NCI-H748 (cell line): ENCODE results near the gene ERAP2.
A peak's percentile ranks its signal among the peaks of the same experiment; 100 is the strongest.

Experiments
- DNase-seq: peaks from one replicate; lab custom pipeline; 2025; ENCODE audit not compliant: unreplicated experiment; lab: John Stamatoyannopoulos, UW

The ERAP2 gene

GRCh38 chr5:96931605-96932004, 55.3 kb downstream of the ERAP2 start:
- no peak for DNase-seq

- no peak for DNase-seq
These were observed 55.7 kb downstream of the ERAP2 start for GRCh38 chr5:96932026-96932425.

GRCh38 chr5:96933764-96934707, 57.7 kb downstream of the ERAP2 start:
- peak; percentile 68 for DNase-seq

GRCh38 chr5:96934708-96935558, 58.6 kb downstream of the ERAP2 start:
- peak; percentile 94 for DNase-seq

GRCh38 chr5:96935559-96936430, 59.5 kb downstream of the ERAP2 start, which contains the start of gene LNPEP:
LNPEP (plus strand) TSS chr5:96936080; CDS start chr5:96936156, 76 bp downstream.
- peak; percentile 97 for DNase-seq

- peak; percentile 57 for DNase-seq
These were observed 60.4 kb downstream of the ERAP2 start for GRCh38 chr5:96936431-96937320.

- DNase-seq = no peak
These were observed 64.3 kb downstream of the ERAP2 start for GRCh38 chr5:96940586-96940985.

- DNase-seq = no peak
These were observed 64.8 kb downstream of the ERAP2 start for GRCh38 chr5:96941140-96941539.

- DNase-seq = no peak
These were observed 65.8 kb downstream of the ERAP2 start for GRCh38 chr5:96942078-96942477.

GRCh38 chr5:96942911-96943310, 66.6 kb downstream of the ERAP2 start:
- DNase-seq = no peak

- no peak for DNase-seq
These were observed 67.5 kb downstream of the ERAP2 start for GRCh38 chr5:96943799-96944198.

- DNase-seq = no peak
These were observed 69.0 kb downstream of the ERAP2 start for GRCh38 chr5:96945144-96945897.

GRCh38 chr5:96946381-96946780, 70.1 kb downstream of the ERAP2 start:
- no peak for DNase-seq

- no peak for DNase-seq
These were observed 75.9 kb downstream of the ERAP2 start for GRCh38 chr5:96952118-96952750.

- no peak for DNase-seq
These were observed 76.9 kb downstream of the ERAP2 start for GRCh38 chr5:96952974-96953730.

- no peak for DNase-seq
These were observed 81.2 kb downstream of the ERAP2 start for GRCh38 chr5:96957254-96958049.

- no peak for DNase-seq
These were observed 82.7 kb downstream of the ERAP2 start for GRCh38 chr5:96958977-96959376.
